ENCODE measurements around the gene METTL22. TPM values are rescaled to one million over a fixed set of nuclear protein-coding genes. Genes with fewer than 3 reads are reported as not detected.

METTL22 gene
- total and polyA plus RNA-seq, 2 experiments from 2014 or later, result 17.6 to 19.7 TPM

GRCh38 chr16:8583732-8584131, 37.8 kb upstream of the METTL22 start:
- Histone ChIP-seq H2AFZ (no peak overlapping the region), H3K27me3 (peaks cover 27% of the 10 kb centered on the region), H3K9me2 (replicated peaks; ENCODE audit: insufficient read depth) (no peaks in the 10 kb centered on the region), H3K4me3 (no peak overlapping the region), H3K27ac (no peak overlapping the region), H3K4me1 (ENCODE audit: insufficient read depth) (no peaks in the 10 kb centered on the region), H3K36me3 (replicated peaks; ENCODE audit: insufficient read depth, low read depth) (no peaks in the 10 kb centered on the region), H3K9me3 (ENCODE audit: low read depth) (no peaks in the 10 kb centered on the region), H3K79me2 (no peaks in the 10 kb centered on the region), H4K20me1 (ENCODE audit: insufficient read depth, poor library complexity, severe bottlenecking) (no peaks in the 10 kb centered on the region), H3K4me2 (no peak overlapping the region)
- 84% methylated on average over 4 of the region's 4 CpGs for WGBS (ENCODE audit: low lambda C conversion rate, missing lambda C conversion rate)
- TF ChIP-seq EZH2 (IDR thresholded peaks at IDR 0.05; ENCODE audit: borderline replicate concordance), result no peak
- no peak for DNase-seq (ENCODE audit: low spot score)

GRCh38 chr16:8585041-8585440, 36.5 kb upstream of the METTL22 start:
- no peak for TF ChIP-seq EZH2phosphoT487 (IDR thresholded peaks at IDR 0.05; ENCODE audit: low read depth, severe bottlenecking, unreplicated experiment)
- TF ChIP-seq CTCF (IDR thresholded peaks at IDR 0.05; ENCODE audit: poor library complexity), result no peak
- TF ChIP-seq EZH2 (IDR thresholded peaks at IDR 0.05; ENCODE audit: borderline replicate concordance), result no peak
- 95% methylated on average over 2 of the region's 2 CpGs for WGBS (ENCODE audit: low lambda C conversion rate, missing lambda C conversion rate)
- no peaks in the 10 kb centered on the region for H3K79me2 ChIP-seq
- H3K9me2 ChIP-seq (replicated peaks; ENCODE audit: insufficient read depth), result no peaks in the 10 kb centered on the region
- peaks cover 40% of the 10 kb centered on the region for H3K27me3 ChIP-seq
- DNase-seq (ENCODE audit: low spot score), result no peak
- no peaks in the 10 kb centered on the region for H4K20me1 ChIP-seq (ENCODE audit: insufficient read depth, poor library complexity, severe bottlenecking)
- no peak overlapping the region for H3K27ac ChIP-seq
- H3K4me1 ChIP-seq (ENCODE audit: insufficient read depth), result peaks cover 4% of the 10 kb centered on the region
- H3K9me3 ChIP-seq (ENCODE audit: low read depth), result no peaks in the 10 kb centered on the region
- H3K4me2 ChIP-seq, result no peak overlapping the region
- H3K4me3 ChIP-seq, result no peak overlapping the region
- H3K36me3 ChIP-seq (replicated peaks; ENCODE audit: insufficient read depth, low read depth), result no peaks in the 10 kb centered on the region
- no peak overlapping the region for H2AFZ ChIP-seq

DNA sequence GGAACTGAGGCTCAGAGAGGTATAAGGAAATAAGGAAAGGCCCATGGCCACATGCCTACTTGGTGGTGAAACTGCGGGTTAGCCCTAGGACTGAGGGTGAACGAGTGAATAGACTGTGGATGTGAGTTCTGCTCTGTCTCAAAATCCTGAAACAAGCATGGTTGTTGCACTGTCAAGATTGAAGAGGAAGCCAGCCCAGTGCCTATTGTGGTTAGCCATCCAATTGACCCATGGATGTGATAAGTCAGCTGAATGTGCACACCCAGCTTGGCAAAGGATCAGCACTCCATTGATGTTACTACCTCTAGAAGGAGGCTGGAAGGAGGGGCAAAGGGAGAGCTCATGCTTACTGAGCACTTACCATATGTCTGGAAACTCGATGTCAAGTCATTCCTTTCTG, 35.6 kb upstream of the METTL22 start:
- Histone ChIP-seq H3K79me2 (no peaks in the 10 kb centered on the region), H3K27ac (no peak overlapping the region), H3K9me3 (ENCODE audit: low read depth) (no peaks in the 10 kb centered on the region), H3K4me1 (ENCODE audit: insufficient read depth) (peaks cover 8% of the 10 kb centered on the region), H3K4me2 (no peak overlapping the region), H4K20me1 (ENCODE audit: insufficient read depth, poor library complexity, severe bottlenecking) (no peaks in the 10 kb centered on the region), H3K27me3 (peaks cover 48% of the 10 kb centered on the region), H3K9me2 (replicated peaks; ENCODE audit: insufficient read depth) (no peaks in the 10 kb centered on the region), H2AFZ (no peak overlapping the region), H3K4me3 (no peak overlapping the region), H3K36me3 (replicated peaks; ENCODE audit: insufficient read depth, low read depth) (no peaks in the 10 kb centered on the region)
- WGBS (ENCODE audit: low lambda C conversion rate, missing lambda C conversion rate), result 89% methylated on average over 3 of the region's 3 CpGs
- DNase-seq (ENCODE audit: low spot score), result no peak
- TF ChIP-seq EZH2 (IDR thresholded peaks at IDR 0.05; ENCODE audit: borderline replicate concordance) (no peak), EZH2phosphoT487 (IDR thresholded peaks at IDR 0.05; ENCODE audit: low read depth, severe bottlenecking, unreplicated experiment) (no peak), CTCF (IDR thresholded peaks at IDR 0.05; ENCODE audit: poor library complexity) (no peak)

- DNase-seq (ENCODE audit: low spot score), result no peak
- Histone ChIP-seq H3K27me3 (peaks cover 54% of the 10 kb centered on the region), H3K9me3 (ENCODE audit: low read depth) (no peaks in the 10 kb centered on the region), H3K4me2 (no peak overlapping the region), H2AFZ (no peak overlapping the region), H3K4me1 (ENCODE audit: insufficient read depth) (peaks cover 8% of the 10 kb centered on the region), H4K20me1 (ENCODE audit: insufficient read depth, poor library complexity, severe bottlenecking) (no peaks in the 10 kb centered on the region), H3K4me3 (no peak overlapping the region), H3K9me2 (replicated peaks; ENCODE audit: insufficient read depth) (no peaks in the 10 kb centered on the region), H3K79me2 (no peaks in the 10 kb centered on the region), H3K27ac (no peak overlapping the region), H3K36me3 (replicated peaks; ENCODE audit: insufficient read depth, low read depth) (no peaks in the 10 kb centered on the region)
- TF ChIP-seq EZH2 (IDR thresholded peaks at IDR 0.05; ENCODE audit: borderline replicate concordance) (no peak), EZH2phosphoT487 (IDR thresholded peaks at IDR 0.05; ENCODE audit: low read depth, severe bottlenecking, unreplicated experiment) (no peak), CTCF (IDR thresholded peaks at IDR 0.05; ENCODE audit: poor library complexity) (no peak)
Observed at GRCh38 chr16:8587065-8587464, 34.4 kb upstream of the METTL22 start.

Measured in hepatocyte (in vitro differentiated cells).